GM19043 (cell line): ENCODE results near the gene HGS.

ENCODE experiments used
- ATAC-seq: cut with Tn5 transposase; IDR thresholded peaks from one replicate; pipeline ENCODE4 v1.9.1; 2021; ENCODE audit warnings: low read depth; ENCODE audit not compliant: unreplicated experiment

Gene HGS

DNA sequence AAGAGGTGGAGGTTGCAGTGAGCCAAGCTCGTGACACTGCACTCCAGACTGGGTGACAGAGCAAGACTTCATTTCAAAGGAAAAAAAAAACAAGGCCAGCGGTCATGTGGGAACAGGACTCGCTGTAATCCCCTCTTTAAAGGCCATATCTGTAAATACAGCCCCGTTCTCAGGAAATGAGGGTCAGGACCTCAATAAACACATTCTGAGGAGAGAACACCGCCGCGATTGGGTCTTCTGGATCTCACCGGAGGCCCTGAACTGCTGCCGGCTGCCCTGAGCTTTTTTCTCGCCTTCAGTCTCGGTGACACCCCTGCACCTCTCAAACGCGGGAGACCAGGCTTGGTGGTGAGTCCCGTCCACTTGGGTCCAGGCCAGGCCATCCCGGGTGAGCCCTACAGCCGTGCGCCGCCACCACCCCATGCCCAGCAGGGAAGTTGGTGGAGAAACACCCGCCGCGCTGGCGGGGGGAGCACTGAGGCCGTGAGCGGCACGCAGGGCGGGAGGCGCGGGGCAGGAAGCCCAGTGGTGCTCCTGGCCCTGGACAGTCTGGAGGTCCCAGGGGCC, 56.7 kb downstream of the HGS start:
- ATAC-seq, result no peak

DNA sequence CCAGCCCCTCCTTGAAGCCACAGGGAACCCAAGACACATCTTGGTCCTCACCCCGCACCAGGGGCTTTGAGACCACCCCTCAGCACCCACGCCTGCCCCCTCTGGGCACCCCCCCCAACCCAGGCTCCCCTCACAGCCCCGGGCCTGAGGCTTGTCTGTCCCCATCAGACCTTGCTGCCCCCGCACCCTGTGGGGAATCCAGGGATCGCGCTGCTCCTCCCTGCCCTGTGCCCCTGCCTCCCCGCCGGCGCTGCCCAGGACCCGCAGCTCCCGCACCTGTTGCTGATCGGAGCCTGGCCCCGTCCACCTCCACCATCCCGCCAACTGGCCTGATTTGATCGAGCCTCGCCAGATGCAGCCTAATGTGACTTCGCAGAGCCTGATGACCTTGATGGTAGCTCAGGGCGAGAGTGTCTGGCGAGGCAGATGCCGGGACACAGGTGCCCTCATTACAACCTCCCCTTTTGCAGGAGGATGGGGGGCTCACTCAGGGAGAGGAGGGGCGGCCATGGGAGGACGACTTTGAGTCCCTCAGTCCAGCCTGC, 57.3 kb downstream of the HGS start:
- ATAC-seq, result no peak

DNA sequence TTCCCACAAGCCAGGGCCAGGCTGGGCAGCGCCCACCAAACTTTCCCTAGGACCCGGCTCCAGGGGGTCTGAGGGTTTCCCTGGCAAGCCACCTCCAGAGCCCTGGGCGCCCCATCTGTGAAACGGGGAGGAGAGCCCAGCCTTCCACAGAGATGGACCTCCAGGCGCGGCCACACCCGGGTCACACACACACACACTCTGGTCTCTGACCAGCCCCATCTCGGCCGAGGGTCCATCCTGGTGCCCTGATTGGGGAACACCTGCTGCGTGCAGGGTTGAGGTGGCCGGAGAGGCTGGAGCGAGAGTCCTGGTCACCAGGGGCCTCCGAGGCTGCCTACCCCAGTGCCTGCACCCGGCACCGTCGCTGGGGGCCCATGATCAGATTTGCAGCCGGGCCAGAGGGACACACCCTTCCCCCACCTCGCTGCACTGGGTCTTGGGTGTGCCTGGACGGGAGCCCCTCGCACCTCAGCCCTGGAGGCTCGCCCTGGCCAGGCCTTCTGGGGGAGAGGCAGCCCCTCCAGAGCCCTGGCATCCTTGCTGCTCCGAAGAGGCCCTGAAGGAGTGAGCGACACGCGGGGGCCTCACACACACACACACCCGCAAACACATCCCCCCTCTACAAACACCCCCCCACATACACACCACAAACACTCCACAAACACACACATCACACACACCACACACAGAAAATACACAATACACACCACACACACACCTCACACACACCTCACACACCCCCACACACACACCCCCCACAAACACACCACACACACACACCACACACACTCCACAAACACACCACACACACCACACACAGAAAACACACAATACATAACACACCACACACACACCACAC, 58.0 kb downstream of the HGS start:
- ATAC-seq, result no peak
